HG02610 (cell line): Measurements from ENCODE around the gene ARV1.
"Not testable (repeated sequence)": the region's sequence is repeated elsewhere in the genome, so short reads cannot be mapped to it uniquely, and the experiment has no call there.

Experiments
- ATAC-seq: cut with Tn5 transposase; IDR thresholded peaks from one replicate; pipeline ENCODE4 v1.9.1; 2021; ENCODE audit warnings: mild to moderate bottlenecking, moderate library complexity; ENCODE audit not compliant: unreplicated experiment

Gene ARV1

GRCh38 chr1:230976360-230976759 lies 2.5 kb upstream of the ARV1 start:
- ATAC-seq = no peak

- ATAC-seq = no peak
Measured at GRCh38 chr1:230976825-230977747, 1.8 kb upstream of the ARV1 start.

GRCh38 chr1:230977761-230978490 lies 968 bp upstream of the ARV1 start:
- ATAC-seq = peak; percentile 5

GRCh38 chr1:230979389-230979716 lies 459 bp downstream of the ARV1 start:
- ATAC-seq = no peak

GRCh38 chr1:230979952-230980351 lies 1.1 kb downstream of the ARV1 start:
- no peak for ATAC-seq

- no peak for ATAC-seq
Measured at GRCh38 chr1:230982696-230983095, 3.8 kb downstream of the ARV1 start.

- ATAC-seq = no peak
Measured at GRCh38 chr1:230983811-230984210, 4.9 kb downstream of the ARV1 start.

GRCh38 chr1:230984622-230985515 lies 6.0 kb downstream of the ARV1 start:
- ATAC-seq = not testable (repeated sequence)

- ATAC-seq = no peak
Measured at GRCh38 chr1:230985711-230986110, 6.8 kb downstream of the ARV1 start.

GRCh38 chr1:230986976-230987375 lies 8.1 kb downstream of the ARV1 start:
- no peak for ATAC-seq

- no peak for ATAC-seq
Measured at GRCh38 chr1:230987448-230987847, 8.6 kb downstream of the ARV1 start.

- ATAC-seq = no peak
Measured at GRCh38 chr1:230992100-230992774, 13.3 kb downstream of the ARV1 start.

GRCh38 chr1:230994860-230995259 lies 16.0 kb downstream of the ARV1 start:
- ATAC-seq = no peak

GRCh38 chr1:231000201-231000600 lies 21.3 kb downstream of the ARV1 start:
- ATAC-seq = no peak

GRCh38 chr1:231000639-231001038 lies 21.7 kb downstream of the ARV1 start:
- ATAC-seq = no peak

GRCh38 chr1:231001892-231002291 lies 23.0 kb downstream of the ARV1 start:
- ATAC-seq = no peak

- ATAC-seq = not testable (repeated sequence)
Measured at GRCh38 chr1:231007535-231007934, 28.6 kb downstream of the ARV1 start.

GRCh38 chr1:231011360-231011759 lies 32.5 kb downstream of the ARV1 start:
- no peak for ATAC-seq

- ATAC-seq = no peak
Measured at GRCh38 chr1:231011963-231012362, 33.1 kb downstream of the ARV1 start.

GRCh38 chr1:231013391-231014015 lies 34.6 kb downstream of the ARV1 start:
- ATAC-seq = no peak
